Osteoblast (primary cell): ENCODE measurements around the gene PDE4B. TPM values are rescaled to one million over a fixed set of nuclear protein-coding genes. Genes with fewer than 3 reads are reported as not detected.
A peak's percentile ranks its signal among the peaks of the same experiment; 100 is the strongest.

Experiments
- DNase-seq: peaks from one replicate; pipeline ENCODE4 v3.0.0; 2011; ENCODE audit warnings: low spot score, mixed read lengths; ENCODE audit not compliant: insufficient read length; ENCODE audit errors: missing footprints
- H2AFZ ChIP-seq: 2 replicates; pipeline ENCODE4 v1.6.0; 2011; ENCODE audit warnings: mild to moderate bottlenecking, low read length
- H3K27ac ChIP-seq: 2 replicates; pipeline ENCODE4 v1.5.1; 2011; ENCODE audit warnings: mild to moderate bottlenecking, low read depth, low read length, moderate library complexity
- H3K27me3 ChIP-seq: 2 replicates; pipeline ENCODE4 v1.6.0; 2012; ENCODE audit warnings: mild to moderate bottlenecking, control low read depth, inconsistent platforms, low read length, moderate library complexity; ENCODE audit not compliant: insufficient read depth
- H3K36me3 ChIP-seq: 2 replicates; pipeline ENCODE4 v1.5.1; 2011; ENCODE audit warnings: mild to moderate bottlenecking, low read length, control low read depth, moderate library complexity; ENCODE audit not compliant: insufficient read depth
- H3K4me1 ChIP-seq: 2 replicates; pipeline ENCODE4 v1.5.1; 2011; ENCODE audit warnings: mild to moderate bottlenecking, low read length, control low read depth, moderate library complexity; ENCODE audit not compliant: insufficient read depth
- H3K4me2 ChIP-seq: 2 replicates; pipeline ENCODE4 v1.6.0; 2011; ENCODE audit warnings: mild to moderate bottlenecking, low read length; ENCODE audit not compliant: insufficient read depth
- H3K4me3 ChIP-seq: fragments of 200-600 bp; sonication (generic); 3 replicates; pipeline ENCODE4 v1.5.1; 2012; ENCODE audit warnings: mild to moderate bottlenecking, low read length, inconsistent platforms; ENCODE audit not compliant: insufficient read depth
- H3K79me2 ChIP-seq: 2 replicates; pipeline ENCODE4 v1.6.0; 2012; ENCODE audit warnings: mild to moderate bottlenecking, low read length, control low read depth, inconsistent platforms; ENCODE audit not compliant: insufficient read depth
- H3K9me3 ChIP-seq: 2 replicates; pipeline ENCODE4 v1.5.1; 2011; ENCODE audit warnings: low read depth, low read length, control low read depth
- H4K20me1 ChIP-seq: 2 replicates; pipeline ENCODE4 v1.6.0; 2012; ENCODE audit warnings: mild to moderate bottlenecking, low read length, control low read depth; ENCODE audit not compliant: insufficient read depth
- CTCF ChIP-seq: IDR thresholded peaks from 2 replicates; pipeline ENCODE4 v1.5.1; 2011; ENCODE audit warnings: mild to moderate bottlenecking, low read depth, low read length, moderate library complexity; ENCODE audit errors: extremely low read depth
- total RNA-seq: library from RNA; depleted of rRNA; stranded (reverse); fragments of >200 nt; gene quantifications from 2 replicates; pipeline ENCODE4 v1.2.3, GENCODE V29; 2012

PDE4B gene
- total RNA-seq, 1 donor: 21.4 TPM

DNA sequence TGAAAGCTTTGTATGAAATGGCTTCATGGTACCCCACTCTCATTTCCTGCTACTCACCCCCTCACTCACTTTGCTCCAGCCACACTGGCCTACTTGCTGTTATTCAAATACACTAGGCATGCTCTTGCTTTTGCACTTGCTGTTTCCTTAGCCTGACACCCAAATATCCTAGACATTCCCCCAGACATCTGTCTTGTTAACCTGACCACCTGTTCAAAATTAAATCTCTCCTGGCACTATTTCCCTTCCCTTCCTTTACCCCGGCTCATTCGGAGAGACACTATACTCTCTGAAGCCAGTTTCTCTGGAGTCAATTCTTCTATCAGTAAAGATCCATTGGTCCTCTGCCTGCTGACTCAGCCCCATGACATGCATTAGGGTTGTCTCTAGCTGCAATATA is 435.3 kb downstream of the PDE4B start:
- Histone ChIP-seq H3K4me1 (peaks cover 10% of the 10 kb centered on the region), H3K4me3 (no peak overlapping the region), H3K4me2 (no peak overlapping the region), H3K36me3 (no peaks in the 10 kb centered on the region), H3K27me3 (no peaks in the 10 kb centered on the region), H4K20me1 (no peaks in the 10 kb centered on the region), H3K27ac (no peak overlapping the region), H3K79me2 (no peaks in the 10 kb centered on the region), H3K9me3 (no peaks in the 10 kb centered on the region), H2AFZ (no peak overlapping the region)
- TF ChIP-seq CTCF: no peak
- no peak for DNase-seq

GRCh38 chr1:66231217-66231616 is 438.5 kb downstream of the PDE4B start:
- Histone ChIP-seq H3K9me3 (no peaks in the 10 kb centered on the region), H3K4me3 (no peak overlapping the region), H2AFZ (no peak overlapping the region), H3K27me3 (no peaks in the 10 kb centered on the region), H3K4me1 (peaks cover 10% of the 10 kb centered on the region), H3K4me2 (no peak overlapping the region), H3K79me2 (no peaks in the 10 kb centered on the region), H4K20me1 (no peaks in the 10 kb centered on the region), H3K36me3 (no peaks in the 10 kb centered on the region), H3K27ac (no peak overlapping the region)
- peak; percentile 69 for DNase-seq
- TF ChIP-seq CTCF: no peak

DNA sequence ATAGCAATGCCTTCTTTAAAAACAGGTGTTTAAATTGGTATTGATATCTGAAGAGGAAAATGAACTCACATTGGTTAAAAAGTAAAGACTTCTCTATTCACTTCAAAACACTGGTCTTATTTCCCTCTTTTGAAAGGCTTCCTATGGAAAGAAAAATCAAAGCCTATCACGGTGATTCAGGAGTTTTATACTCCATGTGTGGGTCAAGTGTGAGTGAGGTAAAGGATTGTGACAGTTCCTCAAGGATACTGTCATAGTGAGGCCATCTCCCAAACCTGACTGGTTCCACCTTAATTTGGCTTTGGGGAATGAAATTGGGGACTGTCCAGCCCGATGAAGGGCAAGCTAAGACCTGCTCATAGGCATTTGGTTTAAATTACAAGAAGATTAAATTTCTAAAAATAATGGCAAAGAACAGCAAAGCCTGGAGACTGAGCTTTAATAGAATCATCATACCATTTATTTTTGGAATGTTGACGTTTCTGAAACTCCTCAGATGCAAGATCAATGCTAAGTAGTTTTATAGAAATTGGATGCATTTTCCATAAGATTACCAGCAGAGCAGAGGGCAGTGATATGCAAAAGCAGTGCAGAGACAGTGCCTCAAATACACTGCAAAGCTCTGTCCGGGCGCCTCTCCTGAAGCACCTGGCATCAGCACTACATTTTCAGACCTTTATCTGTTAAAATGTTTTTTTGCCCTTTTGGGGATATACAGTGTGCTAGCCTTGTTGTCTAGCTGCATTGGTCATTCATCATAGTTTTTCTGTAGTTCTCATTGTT is 439.2 kb downstream of the PDE4B start:
- Histone ChIP-seq H3K27me3 (no peaks in the 10 kb centered on the region), H3K4me2 (no peak overlapping the region), H3K27ac (no peak overlapping the region), H3K4me3 (no peak overlapping the region), H2AFZ (no peak overlapping the region), H3K36me3 (no peaks in the 10 kb centered on the region), H4K20me1 (no peaks in the 10 kb centered on the region), H3K9me3 (no peaks in the 10 kb centered on the region), H3K4me1 (peaks cover 10% of the 10 kb centered on the region), H3K79me2 (no peaks in the 10 kb centered on the region)
- TF ChIP-seq CTCF: no peak
- DNase-seq: no peak

- Histone ChIP-seq H3K4me1 (peaks cover 10% of the 10 kb centered on the region), H3K27me3 (no peaks in the 10 kb centered on the region), H3K4me3 (no peak overlapping the region), H3K4me2 (no peak overlapping the region), H2AFZ (no peak overlapping the region), H3K9me3 (no peaks in the 10 kb centered on the region), H3K36me3 (no peaks in the 10 kb centered on the region), H3K27ac (no peak overlapping the region), H3K79me2 (no peaks in the 10 kb centered on the region), H4K20me1 (no peaks in the 10 kb centered on the region)
- no peak for DNase-seq
- TF ChIP-seq CTCF: no peak
Measured at GRCh38 chr1:66237042-66237441, 444.3 kb downstream of the PDE4B start.
